H1 (cell line): Measurements from ENCODE around the gene STX4.

Experiments
- ATF3 ChIP-seq: IDR thresholded peaks from 2 replicates; pipeline ENCODE4 v1.6.1; 2011; ENCODE audit warnings: low read depth, mild to moderate bottlenecking, low read length; ENCODE audit not compliant: insufficient read depth
- CEBPB ChIP-seq: IDR thresholded peaks from 2 replicates; pipeline ENCODE4 v1.6.1; 2012; ENCODE audit warnings: low read depth, low read length
- CHD2 ChIP-seq: IDR thresholded peaks from 2 replicates; pipeline ENCODE4 v1.6.1; 2012; ENCODE audit warnings: low read length, improper control_type of control experiment
- EZH2 ChIP-seq: fragments of 200-600 bp; sonication (generic); IDR thresholded peaks from 2 replicates; pipeline ENCODE4 v1.7.1; 2012; ENCODE audit warnings: low read depth, mild to moderate bottlenecking, moderate library complexity, low read length, inconsistent platforms; ENCODE audit not compliant: severe bottlenecking
- JUN ChIP-seq: IDR thresholded peaks from 2 replicates; pipeline ENCODE4 v1.6.1; 2011; ENCODE audit warnings: low read depth, mild to moderate bottlenecking, improper control_type of control experiment, low read length
- MAX ChIP-seq: IDR thresholded peaks from 2 replicates; pipeline ENCODE4 v1.6.1; 2012; ENCODE audit warnings: inconsistent platforms
- NRF1 ChIP-seq: IDR thresholded peaks from 2 replicates; pipeline ENCODE4 v1.6.1; 2011; ENCODE audit warnings: mild to moderate bottlenecking, low read depth, low read length, improper control_type of control experiment
- POLR2A ChIP-seq, 2 experiments: IDR thresholded peaks; 1 replicate in 1 of 2; 2 replicates in 1 of 2; pipeline ENCODE4 v1.6.1; 2011; ENCODE audit warnings: low read depth in 2 of 2, low read length in 2 of 2, mild to moderate bottlenecking in 2 of 2; ENCODE audit errors: control extremely low read depth in 1 of 2
- RAD21 ChIP-seq, 2 experiments: IDR thresholded peaks in 1 of 2; conservative IDR thresholded peaks in 1 of 2; 2 replicates each; pipeline ENCODE4 v1.6.1; 2011; ENCODE audit warnings: low read depth in 2 of 2, low read length in 2 of 2, improper control_type of control experiment in 1 of 2, inconsistent platforms in 1 of 2, mild to moderate bottlenecking in 1 of 2, moderate library complexity in 1 of 2
- SP1 ChIP-seq: IDR thresholded peaks from 2 replicates; pipeline ENCODE4 v1.6.1; 2011; ENCODE audit warnings: low read depth, low read length
- YY1 ChIP-seq: IDR thresholded peaks from 2 replicates; pipeline ENCODE4 v1.6.1; 2011; ENCODE audit warnings: low read depth, mild to moderate bottlenecking, low read length
- TF ChIP-seq, protein P1 (sequence below), 3 experiments: IDR thresholded peaks; 1 replicate in 2 of 3; 2 replicates in 1 of 3; pipeline versions ENCODE4 v1.5.1 to v1.6.1; 2011; ENCODE audit warnings: low read length in 3 of 3, mild to moderate bottlenecking in 3 of 3, inconsistent platforms in 2 of 3, low read depth in 1 of 3, moderate library complexity in 1 of 3; ENCODE audit not compliant: insufficient read depth in 1 of 3; ENCODE audit errors: control extremely low read depth in 1 of 3
- TF ChIP-seq, protein P2 (sequence below): IDR thresholded peaks from 2 replicates; pipeline ENCODE4 v1.6.1; 2011; ENCODE audit warnings: low read length, improper control_type of control experiment

GRCh38 chr16:31008551-31008950 lies 24.8 kb upstream of the STX4 start:
- TF ChIP-seq EZH2 (no peak), RAD21 (IDR thresholded peaks at IDR 0.05 in 1 of 2, conservative IDR thresholded peaks at IDR 0.05 in 1 of 2; ENCODE audit: low read depth in 2 of 2, low read length in 2 of 2) (no peak), POLR2A (IDR thresholded peaks at IDR 0.05; ENCODE audit: control extremely low read depth in 1 of 2, low read depth in 2 of 2, low read length in 2 of 2) (no peak), YY1 (no peak), ATF3 (no peak), CEBPB (no peak), NRF1 (no peak), CHD2 (no peak), MAX (no peak), SP1 (no peak), JUN (no peak)
- TF ChIP-seq, protein P1, sequence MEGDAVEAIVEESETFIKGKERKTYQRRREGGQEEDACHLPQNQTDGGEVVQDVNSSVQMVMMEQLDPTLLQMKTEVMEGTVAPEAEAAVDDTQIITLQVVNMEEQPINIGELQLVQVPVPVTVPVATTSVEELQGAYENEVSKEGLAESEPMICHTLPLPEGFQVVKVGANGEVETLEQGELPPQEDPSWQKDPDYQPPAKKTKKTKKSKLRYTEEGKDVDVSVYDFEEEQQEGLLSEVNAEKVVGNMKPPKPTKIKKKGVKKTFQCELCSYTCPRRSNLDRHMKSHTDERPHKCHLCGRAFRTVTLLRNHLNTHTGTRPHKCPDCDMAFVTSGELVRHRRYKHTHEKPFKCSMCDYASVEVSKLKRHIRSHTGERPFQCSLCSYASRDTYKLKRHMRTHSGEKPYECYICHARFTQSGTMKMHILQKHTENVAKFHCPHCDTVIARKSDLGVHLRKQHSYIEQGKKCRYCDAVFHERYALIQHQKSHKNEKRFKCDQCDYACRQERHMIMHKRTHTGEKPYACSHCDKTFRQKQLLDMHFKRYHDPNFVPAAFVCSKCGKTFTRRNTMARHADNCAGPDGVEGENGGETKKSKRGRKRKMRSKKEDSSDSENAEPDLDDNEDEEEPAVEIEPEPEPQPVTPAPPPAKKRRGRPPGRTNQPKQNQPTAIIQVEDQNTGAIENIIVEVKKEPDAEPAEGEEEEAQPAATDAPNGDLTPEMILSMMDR (IDR thresholded peaks at IDR 0.05; ENCODE audit: control extremely low read depth in 1 of 3, insufficient read depth in 1 of 3, low read depth in 1 of 3, low read length in 3 of 3), result no peak
- TF ChIP-seq, protein P2, sequence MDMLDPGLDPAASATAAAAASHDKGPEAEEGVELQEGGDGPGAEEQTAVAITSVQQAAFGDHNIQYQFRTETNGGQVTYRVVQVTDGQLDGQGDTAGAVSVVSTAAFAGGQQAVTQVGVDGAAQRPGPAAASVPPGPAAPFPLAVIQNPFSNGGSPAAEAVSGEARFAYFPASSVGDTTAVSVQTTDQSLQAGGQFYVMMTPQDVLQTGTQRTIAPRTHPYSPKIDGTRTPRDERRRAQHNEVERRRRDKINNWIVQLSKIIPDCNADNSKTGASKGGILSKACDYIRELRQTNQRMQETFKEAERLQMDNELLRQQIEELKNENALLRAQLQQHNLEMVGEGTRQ, result no peak
